HepG2 (cell line): ENCODE results near the gene FAM124B. TPM values are rescaled to one million over a fixed set of nuclear protein-coding genes. Genes with fewer than 3 reads are reported as not detected.

Experiments used
- ATAC-seq: fragments of 200-7000 bp; cut with Tn5 transposase; 3 replicates; pipeline ENCODE4 v1.9.1; 2020; ENCODE audit warnings: mild to moderate bottlenecking, moderate library complexity
- BruUV-seq: library from RNA; stranded (reverse); fragments of 400-500 nt; replicated peaks from 2 replicates; lab custom pipeline; 2021; lab: Mats Ljungman, UMichigan
- CTCF ChIA-PET: fragments of 300-600 bp; formaldehyde crosslinking; extraction: SDS; loops from one replicate; lab custom pipeline; 2021; ENCODE audit warnings: low total read pairs, inconsistent platforms, low intra/inter-chr PET ratio; lab: Yijun Ruan, JAX
- POLR2A ChIA-PET: fragments of 350-600 bp; sonication (Branson Sonifier 250); formaldehyde crosslinking; loops from one replicate; lab custom pipeline; 2020; ENCODE audit warnings: antibody characterized with exemption, inconsistent platforms; lab: Yijun Ruan, JAX
- DNase-seq: peaks from one replicate; pipeline ENCODE4 v3.0.0-alpha.2; 2015; ENCODE audit warnings: low spot score
- FAIRE-seq: peaks from 3 replicates; lab custom pipeline; 2011; peaks lifted over from hg19 to GRCh38; lab: Jason Lieb, UNC
- H2AFZ ChIP-seq: one replicate; pipeline ENCODE4 v1.6.1; 2011; ENCODE audit warnings: low read length, inconsistent platforms
- H3K27ac ChIP-seq: fragments of 300-600 bp; 3 replicates; pipeline ENCODE4 v1.8.0; 2011; ENCODE audit warnings: mixed run types, mild to moderate bottlenecking, mixed read lengths, low read length, inconsistent platforms; ENCODE audit not compliant: insufficient read depth; ENCODE audit errors: extremely low read length
- H3K27me3 ChIP-seq, 2 experiments: fragments of 200-600 bp in 1 of 2; 2 replicates in 1 of 2; 3 replicates in 1 of 2; pipeline versions ENCODE4 v1.6.0 to v1.8.0; 2011; ENCODE audit warnings: low read length in 2 of 2, mild to moderate bottlenecking in 2 of 2, moderate library complexity in 2 of 2, inconsistent platforms in 1 of 2; ENCODE audit not compliant: insufficient read depth in 2 of 2, control insufficient read depth in 1 of 2
- H3K36me3 ChIP-seq, 2 experiments: fragments of 200-600 bp in 1 of 2; replicated peaks in 1 of 2; 2 replicates in 1 of 2; 3 replicates in 1 of 2; pipeline versions ENCODE4 v1.5.1 to v1.8.0; 2011; ENCODE audit warnings: low read length in 2 of 2, inconsistent platforms in 1 of 2; ENCODE audit not compliant: insufficient read depth in 2 of 2, control insufficient read depth in 1 of 2
- H3K4me1 ChIP-seq: 2 replicates; pipeline ENCODE4 v1.5.1; 2012; ENCODE audit warnings: low read length, inconsistent platforms; ENCODE audit not compliant: insufficient read depth
- H3K4me2 ChIP-seq: 2 replicates; pipeline ENCODE4 v1.6.0; 2011; ENCODE audit warnings: low read depth, low read length, inconsistent platforms
- H3K4me3 ChIP-seq, 3 experiments: fragments of 200-600 bp in 1 of 3; sonication (generic), shearing (Covaris generic) in 1 of 3; replicated peaks in 1 of 3; 2 replicates each; pipeline ENCODE4 v1.5.1; 2011 to 2016; ENCODE audit warnings: low read length in 3 of 3, inconsistent platforms in 2 of 3, low read depth in 2 of 3, mild to moderate bottlenecking in 2 of 3, control low read depth in 1 of 3, mixed read lengths in 1 of 3; ENCODE audit not compliant: insufficient read depth in 1 of 3
- H3K79me2 ChIP-seq: one replicate; pipeline ENCODE4 v1.6.1; 2011; ENCODE audit warnings: low read length, inconsistent platforms; ENCODE audit not compliant: insufficient read depth
- H3K9ac ChIP-seq: 2 replicates; pipeline ENCODE4 v1.6.0; 2011; ENCODE audit warnings: mild to moderate bottlenecking, low read depth, low read length, inconsistent platforms; ENCODE audit not compliant: insufficient read depth
- H3K9me3 ChIP-seq: 2 replicates; pipeline ENCODE4 v1.5.1; 2012; ENCODE audit warnings: mild to moderate bottlenecking, low read length
- H4K20me1 ChIP-seq: 2 replicates; pipeline ENCODE4 v1.6.0; 2011; ENCODE audit warnings: inconsistent platforms, mild to moderate bottlenecking, low read length, moderate library complexity; ENCODE audit not compliant: insufficient read depth
- CCAR2 ChIP-seq: fragments of 200-400 bp; formaldehyde crosslinking; optimal IDR thresholded peaks from 2 replicates; pipeline ENCODE3; 2018; ENCODE audit warnings: low read depth, mild to moderate bottlenecking, low read length, moderate library complexity
- FOXC1 ChIP-seq: sonication (generic); formaldehyde crosslinking; IDR thresholded peaks from 2 replicates; pipeline ENCODE4 v1.8.0; 2022; ENCODE audit warnings: mild to moderate bottlenecking, missing genetic modification reagents, borderline replicate concordance
- HOXD1 ChIP-seq: sonication (generic); formaldehyde crosslinking; IDR thresholded peaks from 2 replicates; pipeline ENCODE4 v1.5.0; 2020; ENCODE audit warnings: missing genetic modification reagents
- JUND ChIP-seq: sonication (generic); formaldehyde crosslinking; IDR thresholded peaks from 2 replicates; pipeline ENCODE4 v1.8.0; 2022; ENCODE audit warnings: mild to moderate bottlenecking, missing genetic modification reagents
- NFYC ChIP-seq: IDR thresholded peaks from 2 replicates; pipeline ENCODE4 v1.6.1; 2016; ENCODE audit warnings: missing genetic modification reagents, missing compliant biosample characterization
- PAF1 ChIP-seq: IDR thresholded peaks from 2 replicates; pipeline ENCODE4 v1.6.1; 2016; ENCODE audit warnings: missing genetic modification reagents, missing compliant biosample characterization
- PLRG1 ChIP-seq: fragments of 450-650 bp; conservative IDR thresholded peaks from 2 replicates; pipeline ENCODE4 v1.6.1; 2016
- SIN3A ChIP-seq: IDR thresholded peaks from 2 replicates; pipeline ENCODE4 v1.6.1; 2011; ENCODE audit warnings: low read depth, mild to moderate bottlenecking, control low read depth, low read length, borderline replicate concordance
- ZBTB43 ChIP-seq: sonication (generic); formaldehyde crosslinking; conservative IDR thresholded peaks from 2 replicates; pipeline ENCODE4 v1.4.0; 2020; ENCODE audit warnings: missing genetic modification reagents
- ZFX ChIP-seq: sonication (generic); formaldehyde crosslinking; IDR thresholded peaks from 2 replicates; pipeline ENCODE4 v1.4.0; 2020; ENCODE audit warnings: mild to moderate bottlenecking, low read depth, missing genetic modification reagents, moderate library complexity
- ZNF10 ChIP-seq: sonication (generic); formaldehyde crosslinking; IDR thresholded peaks from 2 replicates; pipeline ENCODE4 v1.4.0; 2020; ENCODE audit warnings: mild to moderate bottlenecking, low read depth, missing genetic modification reagents, borderline replicate concordance
- ZNF30 ChIP-seq: sonication (generic); formaldehyde crosslinking; IDR thresholded peaks from 2 replicates; pipeline ENCODE4 v1.5.0; 2020; ENCODE audit warnings: mild to moderate bottlenecking, missing genetic modification reagents
- ZNF549 ChIP-seq: sonication (generic); formaldehyde crosslinking; IDR thresholded peaks from 2 replicates; pipeline ENCODE4 v1.5.0; 2020; ENCODE audit warnings: missing genetic modification reagents
- ZNF646 ChIP-seq: sonication (generic); formaldehyde crosslinking; IDR thresholded peaks from 2 replicates; pipeline ENCODE4 v1.9.0; 2021; ENCODE audit warnings: mild to moderate bottlenecking, missing genetic modification reagents
- ZNF709 ChIP-seq: sonication (generic); formaldehyde crosslinking; IDR thresholded peaks from 2 replicates; pipeline ENCODE4 v1.5.0; 2020; ENCODE audit warnings: mild to moderate bottlenecking, missing genetic modification reagents
- WGBS: methylation state at CpG from one replicate; pipeline ENCODE4 v1.1.6; 2017; ENCODE audit warnings: low lambda C conversion rate; 5-methylcytosine and 5-hydroxymethylcytosine counted together
- in situ Hi-C: cut with HindIII; loops from 2 replicates; pipeline ENCODE4 v1.10.0; 2017; ENCODE audit warnings: low pct_unique_long_range_greater_than_20kb; ENCODE audit not compliant: extremely low pct_ligation_motif_present
- intact Hi-C: fragments of 100-400 bp; cut with micrococcal nuclease; formaldehyde crosslinking; loops from one replicate; pipeline ENCODE4 v1.10.0; 2022; ENCODE audit not compliant: unreplicated experiment
- polyA plus RNA-seq, 8 experiments: library from polyadenylated mRNA; depleted of rRNA in 3 of 8; stranded (reverse) in 7 of 8; unstranded in 1 of 8; fragments of >200 nt; fragmentation: Illumina TruSeq in 4 of 8; extraction: Trizol in 4 of 8; gene quantifications; 2 replicates each; pipeline versions ENCODE4 v1.2.1 to v1.2.3, GENCODE V29; 2011 to 2016; ENCODE audit warnings: low read depth in 4 of 8, missing spikeins in 1 of 8, mixed read lengths in 1 of 8; ENCODE audit not compliant: insufficient read depth in 1 of 8
- total RNA-seq, 5 experiments: library from RNA; depleted of rRNA; stranded (reverse); fragments of >200 nt; fragmentation: Illumina TruSeq; extraction: Trizol; gene quantifications; 2 replicates each; pipeline ENCODE4 v1.2.3, GENCODE V29; 2016; ENCODE audit warnings: low read depth in 1 of 5

The FAM124B gene
- total and polyA plus RNA-seq, 2 of the 13 experiments (the other 11 are each of a cell fraction or from before 2014, with no cell fraction given), result not detected

- CTCF ChIA-PET, result no interaction called here
- H3K27ac ChIP-seq, result no peak overlapping the region
- H3K79me2 ChIP-seq, result no peaks in the 10 kb centered on the region
- WGBS, result 61% methylated on average over 2 of the region's 2 CpGs
- TF ChIP-seq ZNF709 (CRISPR knock-in tag), result no peak
- no peak for TF ChIP-seq PLRG1
- TF ChIP-seq CCAR2, result no peak
- TF ChIP-seq HOXD1, result no peak
- no peak for TF ChIP-seq ZNF646 (CRISPR knock-in tag)
- TF ChIP-seq PAF1 (CRISPR knock-in tag), result no peak
- TF ChIP-seq JUND, result no peak
- no peak for TF ChIP-seq ZBTB43 (CRISPR knock-in tag)
- TF ChIP-seq FOXC1, result no peak
- no peak for TF ChIP-seq NFYC (CRISPR knock-in tag)
- TF ChIP-seq ZNF549, result no peak
- TF ChIP-seq SIN3A, result no peak
- no peak for TF ChIP-seq ZNF10 (CRISPR knock-in tag)
- TF ChIP-seq ZFX (CRISPR knock-in tag), result no peak
- TF ChIP-seq ZNF30 (CRISPR knock-in tag), result no peak
- POLR2A ChIA-PET, result no interaction called here
- in situ Hi-C loops (no loop called here), intact Hi-C loops (no loop called here)
- no peak for DNase-seq
- no peaks in the 10 kb centered on the region for H3K4me1 ChIP-seq
- H3K36me3 ChIP-seq, result no peaks in the 10 kb centered on the region
- no peak overlapping the region for H3K4me3 ChIP-seq
- no peak for ATAC-seq
- no peak overlapping the region for H2AFZ ChIP-seq
- no peaks in the 10 kb centered on the region for H3K9me3 ChIP-seq
- H3K27me3 ChIP-seq, result no peaks in the 10 kb centered on the region
- no peak overlapping the region for H3K9ac ChIP-seq
- H4K20me1 ChIP-seq, result no peaks in the 10 kb centered on the region
- FAIRE-seq, result no peak
- H3K4me2 ChIP-seq, result no peak overlapping the region
- BruUV-seq, result no TSS peak
These were observed 56.4 kb downstream of the FAM124B start for GRCh38 chr2:224345492-224345891.
